Measurements from ENCODE around the gene PSMA7.

GRCh38 chr20:62176866-62177265 is 33.7 kb upstream of the PSMA7 start:
- TF ChIP-seq CTCF (IDR thresholded peaks at IDR 0.05) (no peak), POLR2A (IDR thresholded peaks at IDR 0.05) (no peak)

Data from Peyer's patch (tissue), 4 donors.